ENCODE measurements around the gene MKNK2.

GRCh38 chr19:2027361-2027760, 23.7 kb downstream of the MKNK2 start:
- TF ChIP-seq CTCF (IDR thresholded peaks at IDR 0.05) (no peak), REST (IDR thresholded peaks at IDR 0.05; ENCODE audit: insufficient read depth in 1 of 2, low read depth in 2 of 2, low read length in 1 of 2) (no peak)

All from Panc1 (cell line).